ENCODE measurements around the gene GLIPR2. TPM values are rescaled to one million over a fixed set of nuclear protein-coding genes. Genes with fewer than 3 reads are reported as not detected.

Gene GLIPR2
- total RNA-seq, 1 donor from 2014 or later = 0.26 TPM

- DNase-seq (ENCODE audit: low read depth) (no peak), FAIRE-seq (no peak)
- H3K27me3 ChIP-seq (ENCODE audit: control insufficient read depth, insufficient read depth, low read length) = peaks cover 9% of the 10 kb centered on the region
- no peak for TF ChIP-seq CTCF (IDR thresholded peaks at IDR 0.05; ENCODE audit: insufficient read depth, low read length, severe bottlenecking)
- no peaks in the 10 kb centered on the region for H3K36me3 ChIP-seq (ENCODE audit: control insufficient read depth, insufficient read depth, low read length)
- no peak overlapping the region for H3K4me3 ChIP-seq (ENCODE audit: low read depth, low read length)
Measured at GRCh38 chr9:36134761-36135505, 1.6 kb upstream of the GLIPR2 start.

GRCh38 chr9:36135741-36136271 is 727 bp upstream of the GLIPR2 start:
- no peak for DNase-seq (ENCODE audit: low read depth)
- H3K4me3 ChIP-seq (ENCODE audit: low read depth, low read length) = peak overlapping the region; percentile 37
- peaks cover 9% of the 10 kb centered on the region for H3K27me3 ChIP-seq (ENCODE audit: control insufficient read depth, insufficient read depth, low read length)
- FAIRE-seq = no peak
- no peak for TF ChIP-seq CTCF (IDR thresholded peaks at IDR 0.05; ENCODE audit: insufficient read depth, low read length, severe bottlenecking)
- no peaks in the 10 kb centered on the region for H3K36me3 ChIP-seq (ENCODE audit: control insufficient read depth, insufficient read depth, low read length)

GRCh38 chr9:36136894-36137391 is 410 bp downstream of the GLIPR2 start:
- H3K36me3 ChIP-seq (ENCODE audit: control insufficient read depth, insufficient read depth, low read length) = no peaks in the 10 kb centered on the region
- H3K4me3 ChIP-seq (ENCODE audit: low read depth, low read length) = peak overlapping the region; percentile 37
- DNase-seq (ENCODE audit: low read depth) (no peak), FAIRE-seq (no peak)
- peaks cover 9% of the 10 kb centered on the region for H3K27me3 ChIP-seq (ENCODE audit: control insufficient read depth, insufficient read depth, low read length)
- no peak for TF ChIP-seq CTCF (IDR thresholded peaks at IDR 0.05; ENCODE audit: insufficient read depth, low read length, severe bottlenecking)

DNA sequence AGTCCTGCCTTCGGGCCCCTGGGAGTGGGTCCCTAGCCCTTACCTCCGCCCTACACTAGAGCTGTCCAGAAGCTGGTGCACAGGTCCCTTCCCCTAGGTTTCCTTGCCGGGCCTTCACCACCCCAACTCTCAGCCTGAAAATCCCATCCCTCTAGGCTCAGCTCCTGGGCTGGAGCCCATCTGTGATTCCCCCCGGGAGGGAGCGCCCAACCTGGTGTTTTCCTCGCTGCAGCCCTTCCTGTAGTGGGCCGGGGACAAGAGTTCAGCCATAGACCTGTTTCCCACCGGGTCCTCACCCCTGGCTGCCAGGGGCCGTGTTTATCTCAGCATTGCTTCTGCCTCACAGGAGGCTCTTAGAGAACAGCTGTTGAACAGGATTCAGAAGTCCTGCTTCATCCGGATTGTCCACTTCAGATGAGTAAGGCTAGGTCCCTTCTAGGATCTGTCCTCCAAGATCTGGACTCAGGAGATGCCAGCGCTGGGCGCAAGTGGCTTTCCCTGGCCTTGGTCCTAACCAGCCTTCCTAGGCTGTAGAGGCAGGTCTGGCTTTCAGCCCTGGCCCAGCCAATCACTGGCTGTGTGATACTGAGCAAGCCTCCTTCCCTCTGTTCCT is 965 bp downstream of the GLIPR2 start:
- Histone ChIP-seq H3K36me3 (ENCODE audit: control insufficient read depth, insufficient read depth, low read length) (no peaks in the 10 kb centered on the region), H3K4me3 (ENCODE audit: low read depth, low read length) (no peak overlapping the region), H3K27me3 (ENCODE audit: control insufficient read depth, insufficient read depth, low read length) (peaks cover 9% of the 10 kb centered on the region)
- DNase-seq (ENCODE audit: low read depth) (no peak), FAIRE-seq (no peak)
- no peak for TF ChIP-seq CTCF (IDR thresholded peaks at IDR 0.05; ENCODE audit: insufficient read depth, low read length, severe bottlenecking)

DNA sequence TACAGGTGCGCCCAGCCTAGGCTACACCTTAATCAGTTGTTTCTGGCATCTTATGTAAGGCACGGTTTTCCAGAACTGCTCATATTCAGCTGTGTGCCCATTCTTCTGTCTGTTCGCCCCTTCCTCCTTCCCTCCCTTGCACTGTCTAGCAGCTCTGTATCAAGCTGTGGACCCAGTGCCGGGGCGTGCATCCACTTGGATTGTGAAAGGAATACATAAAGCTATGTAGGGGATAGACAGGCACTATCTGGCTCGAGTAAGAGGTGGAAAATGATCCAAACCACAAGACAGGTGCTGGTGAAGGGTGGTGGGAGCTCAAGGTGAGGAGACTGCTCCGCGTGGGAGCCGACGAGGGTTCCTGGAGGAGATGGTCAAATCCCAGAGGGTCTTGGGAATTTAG is 2.0 kb downstream of the GLIPR2 start:
- Histone ChIP-seq H3K36me3 (ENCODE audit: control insufficient read depth, insufficient read depth, low read length) (no peaks in the 10 kb centered on the region), H3K4me3 (ENCODE audit: low read depth, low read length) (no peak overlapping the region), H3K27me3 (ENCODE audit: control insufficient read depth, insufficient read depth, low read length) (peaks cover 9% of the 10 kb centered on the region)
- no peak for DNase-seq (ENCODE audit: low read depth)
- no peak for TF ChIP-seq CTCF (IDR thresholded peaks at IDR 0.05; ENCODE audit: insufficient read depth, low read length, severe bottlenecking)
- FAIRE-seq = no peak
